ENCODE measurements around the gene ODAM.

ODAM gene

DNA sequence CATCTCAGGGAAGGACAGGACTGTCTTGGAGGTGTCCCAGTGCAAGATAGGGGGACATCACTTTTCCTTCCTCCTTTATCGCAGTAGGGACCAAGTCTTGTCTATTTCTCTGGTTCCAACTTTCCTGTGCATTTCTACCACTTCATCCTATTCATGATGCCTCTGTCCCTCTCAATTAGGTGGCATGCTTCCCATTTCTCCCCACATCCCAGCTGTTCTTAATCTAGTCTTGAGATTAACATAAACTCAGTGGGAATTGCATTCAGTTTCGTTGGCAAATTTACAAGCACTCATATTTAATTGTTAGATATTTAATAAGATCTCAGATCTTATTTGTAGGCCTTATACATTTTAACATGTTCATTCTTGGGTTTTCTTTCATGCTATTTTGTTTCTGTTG, 15.7 kb upstream of the ODAM start:
- Histone ChIP-seq H3K4me3 (ENCODE audit: control insufficient read depth in 1 of 7, extremely low read depth in 1 of 7, insufficient read depth in 4 of 7, low read depth in 2 of 7, low read length in 6 of 7) (no peak overlapping the region), H3K27me3 (replicated peaks in 2 of 5; ENCODE audit: control insufficient read depth in 4 of 5, insufficient read depth in 5 of 5, low read length in 4 of 5) (peaks cover 0 to 6% (median 0%) of the 10 kb centered on the region in 5 experiments), H3K36me3 (ENCODE audit: control insufficient read depth in 4 of 4, insufficient read depth in 4 of 4, low read length in 3 of 4) (no peaks in the 10 kb centered on the region), H3K27ac (ENCODE audit: insufficient read depth in 1 of 2, low read depth in 1 of 2, low read length in 2 of 2, poor library complexity in 1 of 2, severe bottlenecking in 2 of 2) (no peak overlapping the region), H3K4me1 (ENCODE audit: control extremely low read depth in 1 of 4, control insufficient read depth in 4 of 4, insufficient read depth in 4 of 4, low read length in 3 of 4) (no peaks in the 10 kb centered on the region), H3K9me3 (ENCODE audit: control extremely low read depth in 1 of 5, control insufficient read depth in 4 of 5, insufficient read depth in 2 of 5, low read depth in 1 of 5, low read length in 4 of 5) (no peaks in the 10 kb centered on the region)
- no peak for DNase-seq
- CTCF ChIA-PET = no interaction called here
- POLR2A ChIA-PET = no interaction called here
- WGBS (ENCODE audit: insufficient coverage) = 100% methylated on average over 1 of the region's 2 CpGs

DNA sequence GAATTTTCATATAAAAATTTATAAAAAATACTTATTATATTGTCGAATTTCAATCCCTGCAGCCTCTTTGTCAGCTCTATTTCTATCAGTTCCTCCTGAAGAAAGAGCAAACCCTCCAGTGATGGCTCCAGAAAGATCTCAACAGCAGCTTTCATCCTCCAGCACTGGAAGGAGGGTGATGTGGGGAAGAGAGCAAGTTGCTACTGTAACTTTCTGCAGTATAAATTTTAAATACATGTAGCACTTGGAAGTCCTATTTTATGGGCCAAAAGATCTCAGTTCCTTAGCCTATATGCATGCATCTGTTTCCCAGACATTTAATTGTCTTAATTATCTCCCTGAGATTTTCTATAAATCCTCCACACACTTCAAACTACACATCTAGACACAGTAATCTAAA, 13.7 kb upstream of the ODAM start:
- DNase-seq = no peak
- no CpG with 5 or more reads among the region's 1 CpG for WGBS (ENCODE audit: insufficient coverage)
- H3K4me3 ChIP-seq (ENCODE audit: control insufficient read depth in 1 of 7, extremely low read depth in 1 of 7, insufficient read depth in 4 of 7, low read depth in 2 of 7, low read length in 6 of 7) = no peak overlapping the region
- H3K4me1 ChIP-seq (ENCODE audit: control extremely low read depth in 1 of 4, control insufficient read depth in 4 of 4, insufficient read depth in 4 of 4, low read length in 3 of 4) = no peaks in the 10 kb centered on the region
- no peaks in the 10 kb centered on the region for H3K9me3 ChIP-seq (ENCODE audit: control extremely low read depth in 1 of 5, control insufficient read depth in 4 of 5, insufficient read depth in 2 of 5, low read depth in 1 of 5, low read length in 4 of 5)
- H3K27ac ChIP-seq (ENCODE audit: insufficient read depth in 1 of 2, low read depth in 1 of 2, low read length in 2 of 2, poor library complexity in 1 of 2, severe bottlenecking in 2 of 2) = no peak overlapping the region
- H3K27me3 ChIP-seq (replicated peaks in 2 of 5; ENCODE audit: control insufficient read depth in 4 of 5, insufficient read depth in 5 of 5, low read length in 4 of 5) = peaks cover 0 to 4% (median 0%) of the 10 kb centered on the region in 5 experiments
- ChIA-PET CTCF (interaction anchor here (1.2 kb wide), 1 partner anchor 301 kb away, joined by 3 read pairs; no protein-coding TSS in a partner anchor), POLR2A (no interaction called here)
- no peaks in the 10 kb centered on the region for H3K36me3 ChIP-seq (ENCODE audit: control insufficient read depth in 4 of 4, insufficient read depth in 4 of 4, low read length in 3 of 4)

DNA sequence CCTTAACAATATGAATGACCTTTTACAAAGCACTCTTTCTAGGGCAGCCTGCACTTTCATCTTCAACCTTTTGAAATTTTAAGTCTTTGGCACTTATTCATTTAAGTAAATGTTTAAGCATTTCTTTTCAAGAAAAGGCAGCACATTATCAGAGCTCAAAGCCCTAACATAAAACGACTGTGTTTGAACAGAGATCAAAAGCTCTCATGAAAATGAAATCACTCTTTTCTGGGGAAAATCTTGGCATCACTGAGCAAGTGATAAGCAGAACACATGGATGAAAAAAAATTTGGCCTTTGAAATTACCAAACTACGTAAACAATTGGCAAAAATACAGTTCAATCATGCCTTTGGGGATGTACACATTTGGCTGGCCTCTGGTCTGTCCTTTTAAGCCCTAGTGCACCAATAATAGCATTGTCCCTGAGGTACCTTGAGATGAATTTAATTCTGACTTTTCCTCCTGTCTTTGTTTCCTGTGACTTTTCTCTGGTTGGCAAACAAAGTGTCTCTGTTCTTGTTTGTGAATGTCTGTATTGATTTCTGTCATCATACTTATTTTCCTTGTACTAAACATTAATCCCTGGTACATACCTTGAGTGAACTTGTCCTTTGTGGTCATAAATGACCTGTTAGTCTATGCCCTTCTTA, 12.9 kb upstream of the ODAM start:
- CTCF ChIA-PET = interaction anchor here (1.0 to 1.8 kb wide), 4 partner anchors 21 to 492 kb away, joined by 3 to 7 read pairs (median 4); no protein-coding TSS in a partner anchor
- 82% methylated on average over 2 of the region's 2 CpGs for WGBS (ENCODE audit: insufficient coverage)
- DNase-seq = no peak
- Histone ChIP-seq H3K9me3 (ENCODE audit: control extremely low read depth in 1 of 5, control insufficient read depth in 4 of 5, insufficient read depth in 2 of 5, low read depth in 1 of 5, low read length in 4 of 5) (no peaks in the 10 kb centered on the region), H3K27ac (ENCODE audit: insufficient read depth in 1 of 2, low read depth in 1 of 2, low read length in 2 of 2, poor library complexity in 1 of 2, severe bottlenecking in 2 of 2) (no peak overlapping the region), H3K4me3 (ENCODE audit: control insufficient read depth in 1 of 7, extremely low read depth in 1 of 7, insufficient read depth in 4 of 7, low read depth in 2 of 7, low read length in 6 of 7) (no peak overlapping the region), H3K4me1 (ENCODE audit: control extremely low read depth in 1 of 4, control insufficient read depth in 4 of 4, insufficient read depth in 4 of 4, low read length in 3 of 4) (no peaks in the 10 kb centered on the region), H3K27me3 (replicated peaks in 2 of 5; ENCODE audit: control insufficient read depth in 4 of 5, insufficient read depth in 5 of 5, low read length in 4 of 5) (peaks cover 0 to 1% (median 0%) of the 10 kb centered on the region in 5 experiments), H3K36me3 (ENCODE audit: control insufficient read depth in 4 of 4, insufficient read depth in 4 of 4, low read length in 3 of 4) (no peaks in the 10 kb centered on the region)
- POLR2A ChIA-PET = no interaction called here

DNA sequence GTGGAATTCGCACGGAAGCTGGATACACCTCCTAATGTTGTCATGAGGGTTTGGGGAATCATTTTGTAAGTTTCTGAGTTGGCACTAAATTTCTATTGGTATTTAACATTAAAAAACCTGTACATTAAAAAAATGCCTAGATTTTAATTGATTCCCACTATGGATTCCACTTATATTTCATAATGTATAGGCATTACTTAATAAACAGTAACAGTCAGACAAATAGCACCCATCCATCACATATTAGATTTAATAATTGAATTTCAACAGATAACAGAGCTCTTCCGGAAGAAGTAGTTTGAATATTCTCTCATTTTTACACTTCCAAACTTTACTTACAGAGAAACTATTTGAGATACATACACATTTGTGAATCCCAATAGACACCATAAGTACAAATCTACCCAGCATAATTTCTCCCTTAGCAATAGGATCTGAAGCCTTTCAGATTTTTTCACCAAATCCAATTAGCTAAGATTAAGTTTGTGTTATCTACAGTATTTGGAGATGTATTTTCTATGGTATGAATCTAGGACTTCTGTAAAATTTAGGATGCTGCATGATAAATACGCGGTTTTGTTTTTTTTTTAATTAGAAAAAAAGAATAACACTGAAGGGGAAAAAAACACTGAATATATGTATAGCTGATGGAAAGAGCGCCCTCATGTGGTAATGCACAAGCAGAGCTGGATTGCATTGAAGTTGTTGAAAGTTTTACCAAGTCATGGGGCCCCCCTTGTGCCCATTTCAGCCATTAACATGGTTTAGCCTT, 12.2 kb upstream of the ODAM start:
- 31% methylated on average over 4 of the region's 6 CpGs for WGBS (ENCODE audit: insufficient coverage)
- Histone ChIP-seq H3K4me3 (ENCODE audit: control insufficient read depth in 1 of 7, extremely low read depth in 1 of 7, insufficient read depth in 4 of 7, low read depth in 2 of 7, low read length in 6 of 7) (no peak overlapping the region), H3K27ac (ENCODE audit: insufficient read depth in 1 of 2, low read depth in 1 of 2, low read length in 2 of 2, poor library complexity in 1 of 2, severe bottlenecking in 2 of 2) (no peak overlapping the region), H3K4me1 (ENCODE audit: control extremely low read depth in 1 of 4, control insufficient read depth in 4 of 4, insufficient read depth in 4 of 4, low read length in 3 of 4) (no peaks in the 10 kb centered on the region), H3K9me3 (ENCODE audit: control extremely low read depth in 1 of 5, control insufficient read depth in 4 of 5, insufficient read depth in 2 of 5, low read depth in 1 of 5, low read length in 4 of 5) (no peaks in the 10 kb centered on the region), H3K27me3 (replicated peaks in 2 of 5; ENCODE audit: control insufficient read depth in 4 of 5, insufficient read depth in 5 of 5, low read length in 4 of 5) (no peaks in the 10 kb centered on the region), H3K36me3 (ENCODE audit: control insufficient read depth in 4 of 4, insufficient read depth in 4 of 4, low read length in 3 of 4) (no peaks in the 10 kb centered on the region)
- DNase-seq = peak; percentile 57 to 77 (median 75)
- ChIA-PET POLR2A (no interaction called here), CTCF (interaction anchor here (1.0 to 1.8 kb wide), 3 partner anchors 21 to 493 kb away, joined by 3 to 7 read pairs (median 4); no protein-coding TSS in a partner anchor)

DNA sequence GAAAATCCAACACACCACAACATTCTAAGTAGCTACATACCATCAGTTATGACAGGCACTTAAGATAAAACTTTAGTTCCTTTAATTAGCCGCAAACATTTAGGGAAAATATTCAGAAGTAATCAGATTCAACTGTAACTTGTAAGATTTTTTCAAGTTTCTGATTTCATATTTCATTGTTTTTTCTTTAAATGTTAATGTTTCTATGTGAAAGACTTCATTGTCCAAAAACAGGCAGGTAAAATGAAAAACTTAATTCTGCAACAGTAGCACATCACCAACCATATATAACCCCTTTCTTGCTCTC, 11.6 kb upstream of the ODAM start:
- no peaks in the 10 kb centered on the region for H3K36me3 ChIP-seq (ENCODE audit: control insufficient read depth in 4 of 4, insufficient read depth in 4 of 4, low read length in 3 of 4)
- WGBS (ENCODE audit: insufficient coverage) = no CpG with 5 or more reads among the region's 1 CpG
- ChIA-PET CTCF (interaction anchor here (1.0 to 1.8 kb wide), 3 partner anchors 20 to 493 kb away, joined by 3 to 7 read pairs (median 4); no protein-coding TSS in a partner anchor), POLR2A (no interaction called here)
- no peak overlapping the region for H3K4me3 ChIP-seq (ENCODE audit: control insufficient read depth in 1 of 7, extremely low read depth in 1 of 7, insufficient read depth in 4 of 7, low read depth in 2 of 7, low read length in 6 of 7)
- no peaks in the 10 kb centered on the region for H3K9me3 ChIP-seq (ENCODE audit: control extremely low read depth in 1 of 5, control insufficient read depth in 4 of 5, insufficient read depth in 2 of 5, low read depth in 1 of 5, low read length in 4 of 5)
- H3K27ac ChIP-seq (ENCODE audit: insufficient read depth in 1 of 2, low read depth in 1 of 2, low read length in 2 of 2, poor library complexity in 1 of 2, severe bottlenecking in 2 of 2) = no peak overlapping the region
- no peaks in the 10 kb centered on the region for H3K27me3 ChIP-seq (replicated peaks in 2 of 5; ENCODE audit: control insufficient read depth in 4 of 5, insufficient read depth in 5 of 5, low read length in 4 of 5)
- H3K4me1 ChIP-seq (ENCODE audit: control extremely low read depth in 1 of 4, control insufficient read depth in 4 of 4, insufficient read depth in 4 of 4, low read length in 3 of 4) = no peaks in the 10 kb centered on the region
- DNase-seq = no peak

DNA sequence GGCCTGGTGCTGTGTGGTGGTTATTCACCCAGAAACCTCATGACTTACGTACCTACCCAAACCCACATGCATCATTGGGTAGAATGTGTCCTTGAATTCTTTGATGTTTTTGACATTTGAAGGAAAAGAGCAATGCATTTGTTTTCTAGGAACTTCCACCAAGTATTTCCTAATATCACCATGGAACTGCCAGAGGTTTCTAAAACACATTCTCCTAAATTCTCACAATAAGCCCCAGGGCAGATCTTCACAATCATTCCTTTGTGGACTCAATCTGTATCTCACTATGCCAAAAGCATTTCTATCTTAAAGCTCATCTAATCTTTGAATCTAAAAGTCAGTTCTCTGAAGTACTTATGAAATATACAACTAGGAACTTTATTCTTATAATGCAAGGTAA, 8.3 kb upstream of the ODAM start:
- DNase-seq = no peak
- Histone ChIP-seq H3K36me3 (ENCODE audit: control insufficient read depth in 4 of 4, insufficient read depth in 4 of 4, low read length in 3 of 4) (no peaks in the 10 kb centered on the region), H3K27me3 (replicated peaks in 2 of 5; ENCODE audit: control insufficient read depth in 4 of 5, insufficient read depth in 5 of 5, low read length in 4 of 5) (no peaks in the 10 kb centered on the region), H3K4me3 (ENCODE audit: control insufficient read depth in 1 of 7, extremely low read depth in 1 of 7, insufficient read depth in 4 of 7, low read depth in 2 of 7, low read length in 6 of 7) (no peak overlapping the region), H3K9me3 (ENCODE audit: control extremely low read depth in 1 of 5, control insufficient read depth in 4 of 5, insufficient read depth in 2 of 5, low read depth in 1 of 5, low read length in 4 of 5) (no peaks in the 10 kb centered on the region), H3K27ac (ENCODE audit: insufficient read depth in 1 of 2, low read depth in 1 of 2, low read length in 2 of 2, poor library complexity in 1 of 2, severe bottlenecking in 2 of 2) (no peak overlapping the region), H3K4me1 (ENCODE audit: control extremely low read depth in 1 of 4, control insufficient read depth in 4 of 4, insufficient read depth in 4 of 4, low read length in 3 of 4) (no peaks in the 10 kb centered on the region)
- POLR2A ChIA-PET = no interaction called here
- CTCF ChIA-PET = no interaction called here
- WGBS (ENCODE audit: insufficient coverage) = no CpG with 5 or more reads among the region's 1 CpG

DNA sequence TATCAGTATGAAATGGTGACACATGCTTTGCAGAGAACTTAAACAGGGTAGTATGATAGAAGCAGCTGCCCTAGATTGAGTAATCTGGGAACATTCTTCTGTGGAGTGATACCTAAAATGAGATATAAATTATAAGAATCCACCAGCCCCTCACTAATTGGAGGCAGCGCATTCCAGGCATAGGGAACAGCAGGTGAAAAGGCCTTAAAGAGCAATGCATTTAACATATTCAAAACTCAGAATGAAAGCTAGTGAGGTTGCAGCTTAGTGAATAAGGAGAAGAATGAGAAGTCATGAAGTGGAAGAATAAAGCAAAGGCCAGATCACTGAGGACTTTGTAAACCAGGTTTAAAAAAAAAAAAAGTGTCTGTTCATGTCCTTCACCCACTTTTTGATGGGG, 4.9 kb upstream of the ODAM start:
- no peak overlapping the region for H3K4me3 ChIP-seq (ENCODE audit: control insufficient read depth in 1 of 7, extremely low read depth in 1 of 7, insufficient read depth in 4 of 7, low read depth in 2 of 7, low read length in 6 of 7)
- no peaks in the 10 kb centered on the region for H3K4me1 ChIP-seq (ENCODE audit: control extremely low read depth in 1 of 4, control insufficient read depth in 4 of 4, insufficient read depth in 4 of 4, low read length in 3 of 4)
- no peak for DNase-seq
- H3K27ac ChIP-seq (ENCODE audit: insufficient read depth in 1 of 2, low read depth in 1 of 2, low read length in 2 of 2, poor library complexity in 1 of 2, severe bottlenecking in 2 of 2) = no peak overlapping the region
- no peaks in the 10 kb centered on the region for H3K27me3 ChIP-seq (replicated peaks in 2 of 5; ENCODE audit: control insufficient read depth in 4 of 5, insufficient read depth in 5 of 5, low read length in 4 of 5)
- ChIA-PET POLR2A (no interaction called here), CTCF (no interaction called here)
- no CpG with 5 or more reads among the region's 1 CpG for WGBS (ENCODE audit: insufficient coverage)
- H3K9me3 ChIP-seq (ENCODE audit: control extremely low read depth in 1 of 5, control insufficient read depth in 4 of 5, insufficient read depth in 2 of 5, low read depth in 1 of 5, low read length in 4 of 5) = no peaks in the 10 kb centered on the region
- no peaks in the 10 kb centered on the region for H3K36me3 ChIP-seq (ENCODE audit: control insufficient read depth in 4 of 4, insufficient read depth in 4 of 4, low read length in 3 of 4)

All from common myeloid progenitor, CD34-positive (primary cell).